ENCODE data around the gene SF3B3. TPM values are rescaled to one million over a fixed set of nuclear protein-coding genes. Genes with fewer than 3 reads are reported as not detected.

SF3B3 gene
- total RNA-seq, 1 experiment from 2014 or later, result 403 TPM

- TF ChIP-seq YY1 (IDR thresholded peaks at IDR 0.05; ENCODE audit: extremely low read depth, insufficient replicate concordance, low read depth, low read length) (no peak), FOSL1 (IDR thresholded peaks at IDR 0.05; ENCODE audit: low read depth) (no peak), ZNF274 (IDR thresholded peaks at IDR 0.05; ENCODE audit: low read depth, low read length) (no peak), POLR2A (IDR thresholded peaks at IDR 0.05; ENCODE audit: borderline replicate concordance, extremely low read depth, insufficient read depth, insufficient read length) (no peak)
Measured at GRCh38 chr16:70576431-70577255, 53.0 kb downstream of the SF3B3 start (continued).

DNA sequence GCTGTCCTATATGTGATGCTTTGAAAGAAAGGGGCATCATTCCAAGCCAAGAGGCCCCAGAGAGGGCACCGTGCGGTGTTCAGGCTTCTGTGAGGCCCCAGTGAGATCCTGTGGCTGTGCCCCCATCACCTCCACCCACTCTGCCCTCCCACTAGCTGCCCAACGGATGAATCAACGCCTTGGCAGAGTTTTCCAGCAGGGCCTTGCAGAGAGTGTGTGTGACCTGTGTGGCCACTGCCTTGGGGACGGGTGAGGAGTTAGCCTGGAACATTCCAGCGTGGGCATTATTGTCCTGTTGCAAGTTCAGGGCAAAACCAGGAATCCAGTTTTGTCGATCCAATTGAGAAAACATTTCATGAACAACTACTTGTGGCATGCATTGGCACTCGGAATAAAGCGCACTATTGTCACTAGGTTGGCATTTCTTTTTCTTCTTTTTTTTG is 53.7 kb downstream of the SF3B3 start:
- H3K36me3 ChIP-seq (ENCODE audit: control insufficient read depth in 1 of 2, insufficient read depth in 2 of 2, low read length in 2 of 2), result peaks cover 18 to 26% of the 10 kb centered on the region in 2 experiments
- intact Hi-C loops (cut with micrococcal nuclease), result no loop called here
- ChIA-PET RAD21 (ENCODE audit: low non-redundant PET in 1 of 2, low total read pairs in 2 of 2, uncharacterized antibody in 2 of 2, unreplicated experiment in 2 of 2) (no interaction called here), CTCF (no interaction called here), POLR2A (no interaction called here)
- no peak overlapping the region for H3K4me3 ChIP-seq (replicated peaks in 1 of 2; ENCODE audit: low read depth in 1 of 2, low read length in 2 of 2)
- peak; percentile 8 for DNase-seq (ENCODE audit: low read depth, low spot score)
- no peaks in the 10 kb centered on the region for H3K27me3 ChIP-seq (ENCODE audit: insufficient read depth, low read length)
- peaks cover 2% of the 10 kb centered on the region; the same call in 1 of the 2 replicates for H4K20me1 ChIP-seq (ENCODE audit: insufficient read depth)
- no peak for TF ChIP-seq MAX (IDR thresholded peaks at IDR 0.05)
- no peak for TF ChIP-seq YY1 (IDR thresholded peaks at IDR 0.05; ENCODE audit: extremely low read depth, insufficient replicate concordance, low read depth, low read length)
- TF ChIP-seq POLR2AphosphoS5 (IDR thresholded peaks at IDR 0.05; ENCODE audit: low read depth, low read length), result peak; percentile 18; the same call in 1 of the 2 replicates
- TF ChIP-seq SIN3A (IDR thresholded peaks at IDR 0.05; ENCODE audit: low read depth), result no peak
- TF ChIP-seq ATF3 (IDR thresholded peaks at IDR 0.05), result no peak
- TF ChIP-seq FOSL1 (IDR thresholded peaks at IDR 0.05; ENCODE audit: low read depth), result no peak
- TF ChIP-seq ELF1 (IDR thresholded peaks at IDR 0.05; ENCODE audit: borderline replicate concordance, low read depth), result no peak
- TF ChIP-seq ZFX (IDR thresholded peaks at IDR 0.05), result no peak
- TF ChIP-seq SRF (IDR thresholded peaks at IDR 0.05; ENCODE audit: low read depth), result no peak
- TF ChIP-seq SP1 (IDR thresholded peaks at IDR 0.05; ENCODE audit: low read depth), result peak; percentile 3; the same call in 1 of the 2 replicates
- TF ChIP-seq EGR1 (IDR thresholded peaks at IDR 0.05; ENCODE audit: low read depth), result peak; percentile 75
- TF ChIP-seq ZNF274 (IDR thresholded peaks at IDR 0.05; ENCODE audit: low read depth, low read length), result no peak
- peaks cover 7% of the 10 kb centered on the region; the same call in 1 of the 2 replicates for H3K79me2 ChIP-seq (ENCODE audit: insufficient read depth, low read length)
- no peak overlapping the region for H2AFZ ChIP-seq (ENCODE audit: low read depth, low read length, poor library complexity, severe bottlenecking)
- H3K4me1 ChIP-seq (ENCODE audit: control insufficient read depth in 1 of 2, insufficient read depth in 2 of 2, low read length in 2 of 2), result peaks cover 8 to 26% of the 10 kb centered on the region in 2 experiments; a peak in 3 of 4 replicates
- no peaks in the 10 kb centered on the region for H3K9me2 ChIP-seq (ENCODE audit: insufficient read depth)
- ATAC-seq, result peak; percentile 71
- peak overlapping the region; percentile 29; the same call in 1 of the 2 replicates for H3K4me2 ChIP-seq (ENCODE audit: low read length)
- TSS peak; percentile 8 for BruUV-seq (replicated peaks)
- peak overlapping the region; percentile 34; the same call in 1 of the 2 replicates for H3K27ac ChIP-seq (ENCODE audit: low read depth, low read length)
- no peaks in the 10 kb centered on the region for H3K9me3 ChIP-seq (ENCODE audit: control insufficient read depth in 1 of 2, insufficient read depth in 1 of 2, low read depth in 1 of 2, low read length in 2 of 2)
- H3K9ac ChIP-seq (ENCODE audit: low read length), result no peak overlapping the region
